Type B pancreatic cell (in vitro differentiated cells): ENCODE data around the gene GRID2. TPM values are rescaled to one million over a fixed set of nuclear protein-coding genes. Genes with fewer than 3 reads are reported as not detected.

Experiments used
- DNase-seq: peaks from one replicate; pipeline ENCODE4 v3.0.0; 2021; ENCODE audit warnings: mixed read lengths; ENCODE audit not compliant: unreplicated experiment; ENCODE audit errors: extremely low spot score
- H3K27ac Mint-ChIP-seq: 2 replicates; pipeline ENCODE4 v1.8.0; 2021; ENCODE audit warnings: mild to moderate bottlenecking, mixed read lengths
- H3K27me3 Mint-ChIP-seq: 2 replicates; pipeline ENCODE4 v1.8.0; 2021; ENCODE audit warnings: mixed read lengths
- H3K36me3 Mint-ChIP-seq: 2 replicates; pipeline ENCODE4 v1.8.0; 2021; ENCODE audit warnings: mixed read lengths
- H3K4me1 Mint-ChIP-seq: one replicate; pipeline ENCODE4 v1.8.0; 2021; ENCODE audit warnings: mixed read lengths; ENCODE audit not compliant: unreplicated experiment
- H3K4me3 Mint-ChIP-seq: 2 replicates; pipeline ENCODE4 v1.8.0; 2021; ENCODE audit warnings: mild to moderate bottlenecking, mixed read lengths
- H3K9me3 Mint-ChIP-seq: 2 replicates; pipeline ENCODE4 v1.8.0; 2021; ENCODE audit warnings: mixed read lengths
- total RNA-seq: library from RNA; stranded (reverse); gene quantifications from 2 replicates; pipeline ENCODE4 v1.2.1, GENCODE V29; 2021; ENCODE audit warnings: low replicate concordance
- TF ChIP-seq, protein P1 (sequence below): fragments of 200-600 bp; sonication (generic); conservative IDR thresholded peaks from 2 replicates; pipeline ENCODE4 v1.5.0; 2021; ENCODE audit warnings: antibody characterized with exemption, mild to moderate bottlenecking

Gene GRID2
- total RNA-seq, 1 donor from 2014 or later = 1.7 TPM

DNA sequence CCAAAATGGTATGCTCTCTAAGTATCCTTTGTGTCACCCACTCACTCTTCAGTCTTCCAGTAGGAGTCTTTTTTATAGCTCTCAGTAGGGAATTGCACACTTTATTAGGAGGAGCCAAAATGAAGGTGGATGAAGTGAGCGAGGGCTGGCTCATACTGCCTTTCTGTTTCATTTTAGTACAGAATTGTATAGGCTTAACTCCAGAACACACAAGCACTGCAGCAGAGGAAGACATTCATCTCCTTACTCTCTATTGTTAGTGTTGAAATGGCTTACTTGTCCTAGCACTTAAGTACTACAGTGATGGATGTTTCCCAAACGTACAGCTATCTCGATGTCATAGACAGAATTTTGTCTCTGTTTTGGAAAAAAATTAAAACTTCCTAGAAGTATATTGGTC lies 1197.5 kb downstream of the GRID2 start:
- Mint-ChIP-seq H3K4me1 (no peaks in the 10 kb centered on the region), H3K27ac (no peak overlapping the region), H3K36me3 (no peaks in the 10 kb centered on the region), H3K9me3 (no peaks in the 10 kb centered on the region), H3K27me3 (no peaks in the 10 kb centered on the region), H3K4me3 (no peak overlapping the region)
- no peak for DNase-seq
- TF ChIP-seq, protein P1, sequence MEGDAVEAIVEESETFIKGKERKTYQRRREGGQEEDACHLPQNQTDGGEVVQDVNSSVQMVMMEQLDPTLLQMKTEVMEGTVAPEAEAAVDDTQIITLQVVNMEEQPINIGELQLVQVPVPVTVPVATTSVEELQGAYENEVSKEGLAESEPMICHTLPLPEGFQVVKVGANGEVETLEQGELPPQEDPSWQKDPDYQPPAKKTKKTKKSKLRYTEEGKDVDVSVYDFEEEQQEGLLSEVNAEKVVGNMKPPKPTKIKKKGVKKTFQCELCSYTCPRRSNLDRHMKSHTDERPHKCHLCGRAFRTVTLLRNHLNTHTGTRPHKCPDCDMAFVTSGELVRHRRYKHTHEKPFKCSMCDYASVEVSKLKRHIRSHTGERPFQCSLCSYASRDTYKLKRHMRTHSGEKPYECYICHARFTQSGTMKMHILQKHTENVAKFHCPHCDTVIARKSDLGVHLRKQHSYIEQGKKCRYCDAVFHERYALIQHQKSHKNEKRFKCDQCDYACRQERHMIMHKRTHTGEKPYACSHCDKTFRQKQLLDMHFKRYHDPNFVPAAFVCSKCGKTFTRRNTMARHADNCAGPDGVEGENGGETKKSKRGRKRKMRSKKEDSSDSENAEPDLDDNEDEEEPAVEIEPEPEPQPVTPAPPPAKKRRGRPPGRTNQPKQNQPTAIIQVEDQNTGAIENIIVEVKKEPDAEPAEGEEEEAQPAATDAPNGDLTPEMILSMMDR = no peak

DNA sequence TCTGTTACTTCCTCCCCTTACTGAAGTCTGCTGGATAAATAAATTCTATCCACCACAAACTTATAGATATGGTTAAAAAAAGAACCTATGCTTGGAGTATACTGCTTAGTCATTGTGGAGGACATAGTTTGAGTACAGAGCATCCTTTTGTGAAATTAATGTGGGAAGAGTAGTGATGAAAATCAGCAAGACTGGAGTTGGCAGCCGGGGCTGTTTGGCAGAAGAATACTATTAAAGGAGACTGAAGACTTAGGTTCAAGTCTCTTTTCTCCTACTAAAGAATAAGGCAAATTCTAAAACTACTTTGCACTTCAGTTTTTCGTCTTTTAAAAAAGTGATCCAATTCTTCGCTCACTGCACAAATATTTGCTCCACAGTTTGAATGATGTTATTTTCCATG lies 1198.2 kb downstream of the GRID2 start:
- no peak for DNase-seq
- no peak overlapping the region for H3K27ac Mint-ChIP-seq
- no peaks in the 10 kb centered on the region for H3K4me1 Mint-ChIP-seq
- no peak overlapping the region for H3K4me3 Mint-ChIP-seq
- H3K9me3 Mint-ChIP-seq = no peaks in the 10 kb centered on the region
- TF ChIP-seq, protein P1 = no peak
- no peaks in the 10 kb centered on the region for H3K27me3 Mint-ChIP-seq
- no peaks in the 10 kb centered on the region for H3K36me3 Mint-ChIP-seq

DNA sequence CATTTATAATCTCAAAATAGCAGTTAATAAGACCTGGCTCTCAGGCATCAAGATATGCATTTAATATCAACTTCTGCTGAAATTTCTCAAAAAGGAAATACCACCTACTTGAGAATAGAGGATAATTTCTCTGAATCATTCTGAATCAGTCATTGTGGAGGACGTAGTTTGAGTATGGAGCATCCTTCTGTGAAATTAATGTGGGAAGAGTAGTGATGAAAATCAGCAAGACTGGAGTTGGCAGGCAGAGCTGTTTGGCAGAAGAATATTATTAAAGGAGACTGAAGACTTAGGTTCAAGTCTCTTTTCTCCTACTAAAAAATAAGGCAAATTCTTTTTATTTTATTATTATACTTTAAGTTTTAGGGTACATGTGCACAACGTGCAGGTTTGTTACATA lies 1199.2 kb downstream of the GRID2 start:
- no peaks in the 10 kb centered on the region for H3K27me3 Mint-ChIP-seq
- no peak for DNase-seq
- TF ChIP-seq, protein P1 = no peak
- H3K9me3 Mint-ChIP-seq = no peaks in the 10 kb centered on the region
- no peak overlapping the region for H3K4me3 Mint-ChIP-seq
- no peak overlapping the region for H3K27ac Mint-ChIP-seq
- H3K4me1 Mint-ChIP-seq = no peaks in the 10 kb centered on the region
- no peaks in the 10 kb centered on the region for H3K36me3 Mint-ChIP-seq

DNA sequence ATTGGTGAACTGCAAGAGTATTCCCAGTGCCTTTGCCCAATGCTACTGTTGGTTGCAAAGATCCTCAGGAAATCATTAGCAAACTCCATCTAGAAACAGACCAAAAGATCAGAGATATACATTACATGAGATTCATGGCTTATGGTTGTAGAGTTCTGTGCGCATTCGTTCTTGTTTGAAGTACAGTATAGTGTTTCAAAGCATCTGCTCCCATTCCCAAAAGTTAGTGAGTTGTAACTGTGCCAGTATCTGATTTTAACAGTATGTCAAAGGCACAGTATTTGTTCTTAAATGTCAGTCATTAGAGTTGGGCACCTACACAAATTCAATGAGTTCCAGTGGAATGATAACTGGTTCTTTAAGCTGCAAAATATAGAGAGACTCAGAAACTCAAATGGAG lies 1210.1 kb downstream of the GRID2 start:
- TF ChIP-seq, protein P1 = no peak
- H3K27ac Mint-ChIP-seq = no peak overlapping the region
- no peaks in the 10 kb centered on the region for H3K36me3 Mint-ChIP-seq
- no peak overlapping the region for H3K4me3 Mint-ChIP-seq
- H3K9me3 Mint-ChIP-seq = no peaks in the 10 kb centered on the region
- H3K4me1 Mint-ChIP-seq = no peaks in the 10 kb centered on the region
- no peak for DNase-seq
- no peaks in the 10 kb centered on the region for H3K27me3 Mint-ChIP-seq

DNA sequence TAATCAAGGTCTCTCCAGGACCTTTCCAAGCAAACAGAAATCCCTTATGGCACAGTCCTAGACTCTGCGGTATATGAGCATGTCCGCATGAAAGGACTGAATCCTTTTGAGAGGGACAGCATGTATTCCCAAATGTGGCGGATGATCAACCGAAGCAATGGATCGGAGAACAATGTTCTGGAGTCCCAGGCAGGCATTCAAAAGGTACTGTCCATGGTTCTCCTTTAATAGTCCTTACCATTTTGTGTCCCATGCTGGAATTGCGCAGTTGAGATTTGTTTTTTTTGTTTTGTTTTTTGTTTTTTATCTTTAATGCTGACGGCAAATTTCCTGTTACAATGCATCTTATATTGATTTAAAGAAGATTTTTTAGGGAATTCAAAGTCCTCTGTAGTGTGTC lies 1211.4 kb downstream of the GRID2 start:
- Mint-ChIP-seq H3K4me1 (no peaks in the 10 kb centered on the region), H3K27me3 (no peaks in the 10 kb centered on the region), H3K9me3 (no peaks in the 10 kb centered on the region), H3K4me3 (no peak overlapping the region), H3K36me3 (no peaks in the 10 kb centered on the region), H3K27ac (no peak overlapping the region)
- DNase-seq = no peak
- TF ChIP-seq, protein P1 = no peak
